K562 (cell line): Measurements from ENCODE around the gene PIF1. TPM values are rescaled to one million over a fixed set of nuclear protein-coding genes. Genes with fewer than 3 reads are reported as not detected.
A peak's percentile ranks its signal among the peaks of the same experiment; 100 is the strongest.

ENCODE experiments used
- BDP1 ChIP-seq: IDR thresholded peaks from 3 replicates; pipeline ENCODE4 v1.6.1; 2011; ENCODE audit not compliant: insufficient read length, insufficient read depth
- CTBP1 ChIP-seq: fragments of 450-650 bp; IDR thresholded peaks from 2 replicates; pipeline ENCODE4 v1.6.1; 2016; ENCODE audit warnings: borderline replicate concordance
- E2F4 ChIP-seq: sonication (generic); formaldehyde crosslinking; IDR thresholded peaks from 2 replicates; pipeline ENCODE4 v1.8.0; 2022; ENCODE audit warnings: mild to moderate bottlenecking, low read depth, missing genetic modification reagents
- ELF2 ChIP-seq: fragments of 250-450 bp; sonication (Bioruptor Pico); IDR thresholded peaks from 2 replicates; pipeline ENCODE4 v1.5.0; 2021; ENCODE audit warnings: mild to moderate bottlenecking
- EP300 ChIP-seq: IDR thresholded peaks from 2 replicates; pipeline ENCODE4 v1.6.1; 2012; ENCODE audit warnings: low read length, improper control_type of control experiment
- EWSR1 ChIP-seq: fragments of 450-650 bp; IDR thresholded peaks from 2 replicates; pipeline ENCODE4 v1.6.1; 2018; ENCODE audit warnings: borderline replicate concordance, mild to moderate bottlenecking, low read depth, moderate library complexity; ENCODE audit not compliant: partially characterized antibody
- GATAD2A ChIP-seq: fragments of 450-650 bp; IDR thresholded peaks from 2 replicates; pipeline ENCODE4 v1.6.1; 2017
- HCFC1 ChIP-seq: IDR thresholded peaks from 2 replicates; pipeline ENCODE4 v1.6.1; 2012; ENCODE audit warnings: low read depth, low read length, improper control_type of control experiment
- ILF3 ChIP-seq: fragments of 450-650 bp; IDR thresholded peaks from 2 replicates; pipeline ENCODE4 v1.6.1; 2018; ENCODE audit warnings: antibody characterized with exemption, mild to moderate bottlenecking, moderate library complexity, borderline replicate concordance
- MCM2 ChIP-seq: fragments of 450-650 bp; IDR thresholded peaks from 2 replicates; pipeline ENCODE4 v1.6.1; 2017; ENCODE audit warnings: low read depth, mild to moderate bottlenecking
- NBN ChIP-seq: fragments of 450-650 bp; IDR thresholded peaks from 2 replicates; pipeline ENCODE4 v1.6.1; 2016; ENCODE audit warnings: low read depth, mild to moderate bottlenecking
- PHF21A ChIP-seq: fragments of 450-650 bp; IDR thresholded peaks from 2 replicates; pipeline ENCODE4 v1.6.1; 2017; ENCODE audit warnings: low read depth, borderline replicate concordance
- PKNOX1 ChIP-seq: fragments of 450-650 bp; IDR thresholded peaks from 2 replicates; pipeline ENCODE4 v1.6.1; 2016
- SP1 ChIP-seq: sonication (generic); formaldehyde crosslinking; IDR thresholded peaks from 2 replicates; pipeline ENCODE4 v1.8.1; 2022; ENCODE audit warnings: mild to moderate bottlenecking, missing genetic modification reagents
- SRSF3 ChIP-seq: fragments of 200-400 bp; formaldehyde crosslinking; IDR thresholded peaks from 2 replicates; pipeline ENCODE4 v1.6.1; 2016; ENCODE audit warnings: mild to moderate bottlenecking, low read length, moderate library complexity; ENCODE audit not compliant: insufficient read depth
- USF1 ChIP-seq: sonication (generic); formaldehyde crosslinking; IDR thresholded peaks from 2 replicates; pipeline ENCODE4 v1.9.0; 2022; ENCODE audit warnings: mild to moderate bottlenecking, missing genetic modification reagents
- polyA plus RNA-seq, 8 experiments: library from polyadenylated mRNA; depleted of rRNA in 4 of 8; stranded (reverse) in 5 of 8; unstranded in 3 of 8; fragments of >200 nt; fragmentation: Nextera tagmentation in 2 of 8; fragmentation: Illumina TruSeq in 1 of 8; extraction: Ambion mirVana in 2 of 8; extraction: Trizol in 1 of 8; gene quantifications; 2 replicates each; pipeline versions ENCODE4 v1.2.1 to v1.2.3, GENCODE V29; 2011 to 2014; ENCODE audit warnings: inconsistent platforms in 1 of 8, missing spikeins in 1 of 8
- total RNA-seq, 7 experiments: library from RNA; depleted of rRNA in 6 of 7; stranded (reverse); fragments of >200 nt in 6 of 7; fragmentation: Illumina TruSeq in 2 of 7; extraction: Trizol in 2 of 7; gene quantifications; 2 replicates each; pipeline versions ENCODE4 v1.2.1 to v1.2.3, GENCODE V29; 2011 to 2021; ENCODE audit warnings: low replicate concordance in 1 of 7
- TF ChIP-seq, protein P1 (sequence below): sonication (generic); formaldehyde crosslinking; IDR thresholded peaks from 2 replicates; pipeline ENCODE4 v1.8.1; 2023; ENCODE audit warnings: mild to moderate bottlenecking, missing genetic modification reagents
- TF ChIP-seq, protein P2 (sequence below): fragments of 450-650 bp; IDR thresholded peaks from 2 replicates; pipeline ENCODE4 v1.6.1; 2016; ENCODE audit warnings: low read depth, mild to moderate bottlenecking, moderate library complexity
- TF ChIP-seq, protein P3 (sequence below): fragments of 250-450 bp; sonication (Bioruptor Pico); IDR thresholded peaks from 2 replicates; pipeline ENCODE4 v1.9.0; 2021; ENCODE audit warnings: mild to moderate bottlenecking
- TF ChIP-seq, protein P4 (sequence below): fragments of 250-450 bp; sonication (Bioruptor Pico); IDR thresholded peaks from 2 replicates; pipeline ENCODE4 v1.4.0; 2020; ENCODE audit warnings: borderline replicate concordance

PIF1 gene
- total and polyA plus RNA-seq, 9 of the 15 experiments (the other 6 are each of a cell fraction or from before 2014, with no cell fraction given): 1.1 to 37.9 (median 11.5) TPM

- TF ChIP-seq PKNOX1 (peak; percentile 35; the same call in 1 of the 2 replicates), ILF3 (no peak), EWSR1 (no peak), E2F4 (CRISPR knock-in tag) (no peak), MCM2 (no peak), GATAD2A (no peak), EP300 (no peak), BDP1 (no peak), NBN (no peak), SP1 (CRISPR knock-in tag) (no peak), ELF2 (CRISPR knock-in tag) (no peak), USF1 (CRISPR knock-in tag) (no peak), SRSF3 (no peak), HCFC1 (no peak), CTBP1 (0 out of 2 replicates have a peak, but pooled peaks have one; percentile 16), PHF21A (no peak)
- TF ChIP-seq, protein P1, sequence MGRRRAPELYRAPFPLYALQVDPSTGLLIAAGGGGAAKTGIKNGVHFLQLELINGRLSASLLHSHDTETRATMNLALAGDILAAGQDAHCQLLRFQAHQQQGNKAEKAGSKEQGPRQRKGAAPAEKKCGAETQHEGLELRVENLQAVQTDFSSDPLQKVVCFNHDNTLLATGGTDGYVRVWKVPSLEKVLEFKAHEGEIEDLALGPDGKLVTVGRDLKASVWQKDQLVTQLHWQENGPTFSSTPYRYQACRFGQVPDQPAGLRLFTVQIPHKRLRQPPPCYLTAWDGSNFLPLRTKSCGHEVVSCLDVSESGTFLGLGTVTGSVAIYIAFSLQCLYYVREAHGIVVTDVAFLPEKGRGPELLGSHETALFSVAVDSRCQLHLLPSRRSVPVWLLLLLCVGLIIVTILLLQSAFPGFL: no peak
- TF ChIP-seq, protein P2, sequence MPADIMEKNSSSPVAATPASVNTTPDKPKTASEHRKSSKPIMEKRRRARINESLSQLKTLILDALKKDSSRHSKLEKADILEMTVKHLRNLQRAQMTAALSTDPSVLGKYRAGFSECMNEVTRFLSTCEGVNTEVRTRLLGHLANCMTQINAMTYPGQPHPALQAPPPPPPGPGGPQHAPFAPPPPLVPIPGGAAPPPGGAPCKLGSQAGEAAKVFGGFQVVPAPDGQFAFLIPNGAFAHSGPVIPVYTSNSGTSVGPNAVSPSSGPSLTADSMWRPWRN: no peak
- TF ChIP-seq, protein P3, sequence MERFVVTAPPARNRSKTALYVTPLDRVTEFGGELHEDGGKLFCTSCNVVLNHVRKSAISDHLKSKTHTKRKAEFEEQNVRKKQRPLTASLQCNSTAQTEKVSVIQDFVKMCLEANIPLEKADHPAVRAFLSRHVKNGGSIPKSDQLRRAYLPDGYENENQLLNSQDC: no peak
- TF ChIP-seq, protein P4, sequence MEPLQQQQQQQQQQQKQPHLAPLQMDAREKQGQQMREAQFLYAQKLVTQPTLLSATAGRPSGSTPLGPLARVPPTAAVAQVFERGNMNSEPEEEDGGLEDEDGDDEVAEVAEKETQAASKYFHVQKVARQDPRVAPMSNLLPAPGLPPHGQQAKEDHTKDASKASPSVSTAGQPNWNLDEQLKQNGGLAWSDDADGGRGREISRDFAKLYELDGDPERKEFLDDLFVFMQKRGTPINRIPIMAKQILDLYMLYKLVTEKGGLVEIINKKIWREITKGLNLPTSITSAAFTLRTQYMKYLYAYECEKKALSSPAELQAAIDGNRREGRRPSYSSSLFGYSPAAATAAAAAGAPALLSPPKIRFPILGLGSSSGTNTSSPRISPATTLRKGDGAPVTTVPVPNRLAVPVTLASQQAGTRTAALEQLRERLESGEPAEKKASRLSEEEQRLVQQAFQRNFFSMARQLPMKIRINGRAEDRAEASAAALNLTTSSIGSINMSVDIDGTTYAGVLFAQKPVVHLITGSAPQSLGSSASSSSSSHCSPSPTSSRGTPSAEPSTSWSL (CRISPR knock-in tag): no peak
These were observed 16.9 kb upstream of the PIF1 start (continued) for GRCh38 chr15:64842096-64842939.
